GM23338 (cell line): ENCODE results near the gene CRKL. TPM values are rescaled to one million over a fixed set of nuclear protein-coding genes. Genes with fewer than 3 reads are reported as not detected.

Experiments
- ATAC-seq: fragments of 200-7000 bp; cut with Tn5 transposase; 3 replicates; pipeline ENCODE4 v1.9.1; 2020
- DNase-seq: peaks from one replicate; pipeline ENCODE4 v3.0.0-alpha.2; 2015; ENCODE audit warnings: low spot score
- H2AFZ ChIP-seq: fragments of 200-600 bp; sonication (generic); 2 replicates; pipeline ENCODE4 v1.8.0; 2016; ENCODE audit warnings: antibody characterized with exemption, mild to moderate bottlenecking, moderate library complexity
- H3F3A ChIP-seq: fragments of 200-600 bp; sonication (generic); replicated peaks from 2 replicates; pipeline ENCODE4 v1.8.0; 2017; ENCODE audit warnings: antibody characterized with exemption, mixed run types, low read depth
- H3K27ac ChIP-seq: fragments of 200-600 bp; sonication (generic); 2 replicates; pipeline ENCODE4 v1.6.1; 2016; ENCODE audit warnings: low read depth
- H3K27me3 ChIP-seq: fragments of 200-600 bp; sonication (generic); 2 replicates; pipeline ENCODE4 v1.8.0; 2016; ENCODE audit warnings: mild to moderate bottlenecking, mixed run types, moderate library complexity; ENCODE audit not compliant: insufficient read depth
- H3K36me3 ChIP-seq: fragments of 200-600 bp; sonication (generic); 2 replicates; pipeline ENCODE4 v1.8.0; 2016; ENCODE audit warnings: mild to moderate bottlenecking; ENCODE audit not compliant: insufficient read depth
- H3K4me1 ChIP-seq: fragments of 200-600 bp; sonication (generic); 2 replicates; pipeline ENCODE4 v1.8.0; 2016; ENCODE audit warnings: mild to moderate bottlenecking, moderate library complexity; ENCODE audit not compliant: insufficient read depth
- H3K4me2 ChIP-seq: fragments of 200-600 bp; sonication (generic); 2 replicates; pipeline ENCODE4 v1.7.1; 2017; ENCODE audit warnings: mixed run types
- H3K4me3 ChIP-seq: fragments of 200-600 bp; sonication (generic); 2 replicates; pipeline ENCODE4 v1.6.1; 2016; ENCODE audit warnings: mixed run types
- H3K79me2 ChIP-seq: fragments of 200-600 bp; sonication (generic); replicated peaks from 2 replicates; pipeline ENCODE4 v1.8.0; 2017; ENCODE audit warnings: mild to moderate bottlenecking; ENCODE audit not compliant: insufficient read depth
- H3K9me2 ChIP-seq: fragments of 200-600 bp; sonication (generic); 2 replicates; pipeline ENCODE4 v1.8.0; 2017; ENCODE audit not compliant: insufficient read depth
- H4K20me1 ChIP-seq: fragments of 200-600 bp; sonication (generic); replicated peaks from 2 replicates; pipeline ENCODE4 v1.8.0; 2017; ENCODE audit warnings: mild to moderate bottlenecking; ENCODE audit not compliant: insufficient read depth
- H3K27ac Mint-ChIP-seq: 2 replicates; pipeline ENCODE4 v1.8.0; 2020; ENCODE audit warnings: inconsistent platforms, mild to moderate bottlenecking, moderate library complexity, mixed read lengths
- H3K27me3 Mint-ChIP-seq: 3 replicates; pipeline ENCODE4 v1.8.0; 2022; ENCODE audit warnings: low read depth, mild to moderate bottlenecking, moderate library complexity, mixed read lengths, inconsistent platforms; ENCODE audit not compliant: insufficient read depth, poor library complexity
- H3K36me3 Mint-ChIP-seq: 3 replicates; pipeline ENCODE4 v1.8.0; 2021; ENCODE audit warnings: low read depth, mild to moderate bottlenecking, inconsistent platforms, moderate library complexity, mixed read lengths
- H3K4me1 Mint-ChIP-seq: 3 replicates; pipeline ENCODE4 v1.8.0; 2020; ENCODE audit warnings: mild to moderate bottlenecking, inconsistent platforms, mixed read lengths
- H3K4me3 Mint-ChIP-seq: 3 replicates; pipeline ENCODE4 v1.8.0; 2021; ENCODE audit warnings: moderate library complexity, mild to moderate bottlenecking, inconsistent platforms, mixed read lengths
- H3K9me3 Mint-ChIP-seq: 3 replicates; pipeline ENCODE4 v1.8.0; 2020; ENCODE audit warnings: moderate library complexity, mild to moderate bottlenecking, inconsistent platforms, mixed read lengths
- CTCF ChIP-seq, 2 experiments: fragments of 200-600 bp in 1 of 2; sonication (generic) in 1 of 2; conservative IDR thresholded peaks; 2 replicates each; pipeline versions ENCODE4 v1.5.1 to v1.6.1; 2016 to 2017; ENCODE audit warnings: antibody characterized with exemption in 2 of 2, low read depth in 2 of 2, mild to moderate bottlenecking in 2 of 2, moderate library complexity in 1 of 2
- ETS1 ChIP-seq: IDR thresholded peaks from 2 replicates; pipeline ENCODE4 v1.6.1; 2016; ENCODE audit warnings: antibody characterized with exemption
- EZH2 ChIP-seq: fragments of 200-600 bp; sonication (generic); IDR thresholded peaks from one replicate; pipeline ENCODE4 v1.8.0; 2017; ENCODE audit warnings: antibody characterized with exemption, mild to moderate bottlenecking, low read depth; ENCODE audit not compliant: unreplicated experiment
- NANOG ChIP-seq: IDR thresholded peaks from 2 replicates; pipeline ENCODE4 v1.6.1; 2016; ENCODE audit warnings: antibody characterized with exemption, borderline replicate concordance
- ZNF114 ChIP-seq: fragments of 250-450 bp; sonication (Bioruptor Pico); IDR thresholded peaks from 2 replicates; pipeline ENCODE4 v1.5.0; 2020; ENCODE audit warnings: mild to moderate bottlenecking, moderate library complexity
- ZNF331 ChIP-seq: fragments of 250-450 bp; sonication (Bioruptor Pico); IDR thresholded peaks from 2 replicates; pipeline ENCODE4 v1.5.0; 2020; ENCODE audit warnings: low read depth, mild to moderate bottlenecking, moderate library complexity
- ZNF462 ChIP-seq: fragments of 250-450 bp; sonication (Bioruptor Pico); IDR thresholded peaks from 2 replicates; pipeline ENCODE4 v1.5.0; 2020; ENCODE audit warnings: mild to moderate bottlenecking, moderate library complexity
- polyA plus RNA-seq: library from polyadenylated mRNA; unstranded; fragments of >200 nt; fragmentation: Nextera tagmentation; extraction: Ambion mirVana; gene quantifications from 2 replicates; pipeline ENCODE4 v1.2.1, GENCODE V29; 2016
- total RNA-seq: library from RNA; depleted of rRNA; stranded (reverse); fragments of >200 nt; shearing (Covaris generic); gene quantifications from 2 replicates; pipeline ENCODE4 v1.2.3, GENCODE V29; 2014

CRKL gene
- total and polyA plus RNA-seq, 2 experiments from 2014 or later = 39.5 to 104 TPM

GRCh38 chr22:20887375-20887774 is 29.8 kb upstream of the CRKL start:
- Histone ChIP-seq H3K4me1 (no peaks in the 10 kb centered on the region), H3K4me2 (no peak overlapping the region), H4K20me1 (no peaks in the 10 kb centered on the region; the same call in 1 of the 2 replicates), H3K4me3 (no peak overlapping the region), H3K27me3 (no peaks in the 10 kb centered on the region), H3K36me3 (no peaks in the 10 kb centered on the region; the same call in 1 of the 2 replicates), H3K27ac (no peak overlapping the region), H2AFZ (no peak overlapping the region), H3K9me2 (no peaks in the 10 kb centered on the region), H3F3A (no peaks in the 10 kb centered on the region), H3K79me2 (no peaks in the 10 kb centered on the region)
- DNase-seq (no peak), ATAC-seq (no peak)
- Mint-ChIP-seq H3K4me1 (no peaks in the 10 kb centered on the region), H3K4me3 (no peak overlapping the region), H3K36me3 (peaks cover 16% of the 10 kb centered on the region), H3K9me3 (no peaks in the 10 kb centered on the region), H3K27ac (no peak overlapping the region), H3K27me3 (peaks cover 14% of the 10 kb centered on the region)
- TF ChIP-seq EZH2 = no peak
- no peak for TF ChIP-seq ZNF331 (CRISPR knock-in tag)
- TF ChIP-seq ZNF114 (CRISPR knock-in tag) = no peak
- TF ChIP-seq NANOG = no peak
- TF ChIP-seq CTCF (conservative IDR thresholded peaks at IDR 0.05; ENCODE audit: low read depth in 2 of 2) = no peak
- TF ChIP-seq ZNF462 (CRISPR knock-in tag) = no peak
- no peak for TF ChIP-seq ETS1
